K562 (cell line): ENCODE data around the gene SRF. TPM values are rescaled to one million over a fixed set of nuclear protein-coding genes. Genes with fewer than 3 reads are reported as not detected.

ENCODE experiments used
- ELK3 ChIP-seq: fragments of 450-650 bp; formaldehyde crosslinking; IDR thresholded peaks from 2 replicates; pipeline ENCODE4 v1.4.0; 2020; ENCODE audit warnings: mild to moderate bottlenecking
- GTF2F1 ChIP-seq: IDR thresholded peaks from 2 replicates; pipeline ENCODE4 v1.6.1; 2011; ENCODE audit warnings: low read depth, low read length, improper control_type of control experiment
- HBP1 ChIP-seq: fragments of 450-650 bp; formaldehyde crosslinking; IDR thresholded peaks from 2 replicates; pipeline ENCODE4 v1.4.0; 2022; ENCODE audit warnings: missing genetic modification characterization
- LCOR ChIP-seq: sonication (generic); formaldehyde crosslinking; IDR thresholded peaks from 2 replicates; pipeline ENCODE4 v1.8.0; 2022; ENCODE audit warnings: mild to moderate bottlenecking, missing genetic modification reagents
- NRF1 ChIP-seq, 2 experiments: fragments of 450-650 bp; IDR thresholded peaks in 1 of 2; conservative IDR thresholded peaks in 1 of 2; 2 replicates each; pipeline ENCODE4 v1.6.1; 2014; ENCODE audit warnings: mild to moderate bottlenecking in 2 of 2
- OTX1 ChIP-seq: fragments of 450-650 bp; formaldehyde crosslinking; IDR thresholded peaks from 2 replicates; pipeline ENCODE4 v1.4.0; 2022; ENCODE audit warnings: mild to moderate bottlenecking
- POLR2A ChIP-seq: fragments of 450-650 bp; conservative IDR thresholded peaks from 2 replicates; pipeline ENCODE4 v1.6.1; 2016
- RBM22 ChIP-seq: fragments of 200-400 bp; formaldehyde crosslinking; IDR thresholded peaks from 2 replicates; pipeline ENCODE4 v1.6.1; 2018; ENCODE audit warnings: low read length, low read depth; ENCODE audit not compliant: poor library complexity, severe bottlenecking
- RFX7 ChIP-seq: fragments of 250-450 bp; sonication (Bioruptor Pico); IDR thresholded peaks from 2 replicates; pipeline ENCODE4 v1.5.1; 2021; ENCODE audit warnings: mild to moderate bottlenecking
- SAP30 ChIP-seq: fragments of 200-600 bp; sonication (generic); IDR thresholded peaks from 2 replicates; pipeline ENCODE4 v1.6.1; 2012; ENCODE audit warnings: borderline replicate concordance, low read depth, mild to moderate bottlenecking, moderate library complexity, low read length, control low read depth, inconsistent platforms; ENCODE audit not compliant: insufficient read depth, poor library complexity, severe bottlenecking
- SMARCA4 ChIP-seq: fragments of 450-650 bp; IDR thresholded peaks from 2 replicates; pipeline ENCODE4 v1.6.1; 2016
- SMARCE1 ChIP-seq: fragments of 450-650 bp; IDR thresholded peaks from 2 replicates; pipeline ENCODE4 v1.7.1; 2016; ENCODE audit warnings: mild to moderate bottlenecking
- THRB ChIP-seq: fragments of 450-650 bp; formaldehyde crosslinking; conservative IDR thresholded peaks from 2 replicates; pipeline ENCODE4 v1.4.0; 2022; ENCODE audit warnings: mild to moderate bottlenecking, missing genetic modification characterization
- TOE1 ChIP-seq, 2 experiments: fragments of 450-650 bp in 1 of 2; sonication (generic) in 1 of 2; formaldehyde crosslinking in 1 of 2; IDR thresholded peaks; 2 replicates each; pipeline versions ENCODE4 v1.7.1 to v1.8.0; 2016 to 2022; ENCODE audit warnings: borderline replicate concordance in 2 of 2, mild to moderate bottlenecking in 2 of 2, antibody characterized with exemption in 1 of 2, inconsistent platforms in 1 of 2, low read depth in 1 of 2, missing genetic modification reagents in 1 of 2, moderate library complexity in 1 of 2
- YY1 ChIP-seq, 3 experiments: IDR thresholded peaks; 2 replicates each; pipeline ENCODE4 v1.6.1; 2011; ENCODE audit warnings: low read length in 2 of 3, mild to moderate bottlenecking in 2 of 3, moderate library complexity in 2 of 3, borderline replicate concordance in 1 of 3, control low read depth in 1 of 3, low read depth in 1 of 3; ENCODE audit not compliant: insufficient read depth in 3 of 3, insufficient replicate concordance in 2 of 3, control insufficient read depth in 1 of 3, insufficient read length in 1 of 3; ENCODE audit errors: extremely low read depth in 1 of 3
- ZBTB2 ChIP-seq: fragments of 450-650 bp; IDR thresholded peaks from 2 replicates; pipeline ENCODE4 v1.6.1; 2016; ENCODE audit warnings: antibody characterized with exemption
- ZNF431 ChIP-seq: sonication (generic); formaldehyde crosslinking; IDR thresholded peaks from 2 replicates; pipeline ENCODE4 v1.8.0; 2022; ENCODE audit warnings: mild to moderate bottlenecking, missing genetic modification reagents
- ZNF655 ChIP-seq: fragments of 250-450 bp; sonication (Bioruptor Pico); IDR thresholded peaks from 2 replicates; pipeline ENCODE4 v1.5.0; 2021
- polyA plus RNA-seq, 8 experiments: library from polyadenylated mRNA; depleted of rRNA in 4 of 8; stranded (reverse) in 5 of 8; unstranded in 3 of 8; fragments of >200 nt; fragmentation: Nextera tagmentation in 2 of 8; fragmentation: Illumina TruSeq in 1 of 8; extraction: Ambion mirVana in 2 of 8; extraction: Trizol in 1 of 8; gene quantifications; 2 replicates each; pipeline versions ENCODE4 v1.2.1 to v1.2.3, GENCODE V29; 2011 to 2014; ENCODE audit warnings: inconsistent platforms in 1 of 8, missing spikeins in 1 of 8
- total RNA-seq, 7 experiments: library from RNA; depleted of rRNA in 6 of 7; stranded (reverse); fragments of >200 nt in 6 of 7; fragmentation: Illumina TruSeq in 2 of 7; extraction: Trizol in 2 of 7; gene quantifications; 2 replicates each; pipeline versions ENCODE4 v1.2.1 to v1.2.3, GENCODE V29; 2011 to 2021; ENCODE audit warnings: low replicate concordance in 1 of 7

SRF gene
- total and polyA plus RNA-seq, 9 of the 15 experiments (the other 6 are each of a cell fraction or from before 2014, with no cell fraction given): 2.5 to 37.0 (median 24.6) TPM

- TF ChIP-seq ZNF655 (CRISPR knock-in tag): no peak
- peak; percentile 36; the same call in 1 of the 2 replicates for TF ChIP-seq LCOR (CRISPR knock-in tag)
- TF ChIP-seq HBP1 (CRISPR knock-in tag): 0 out of 2 replicates have a peak, but pooled peaks have one; percentile 49
- 0 out of 2 replicates have a peak, but pooled peaks have one; percentile 50 for TF ChIP-seq SMARCE1
- TF ChIP-seq GTF2F1: 0 out of 2 replicates have a peak, but pooled peaks have one; percentile 28
- TF ChIP-seq RBM22: peak; percentile 34
- TF ChIP-seq ZBTB2: 0 out of 2 replicates have a peak, but pooled peaks have one; percentile 21
- peak; percentile 23 to 48; a peak in 3 of 4 replicates for TF ChIP-seq NRF1 (conservative IDR thresholded peaks at IDR 0.05 in 1 of 2, IDR thresholded peaks at IDR 0.05 in 1 of 2)
- TF ChIP-seq OTX1: 0 out of 2 replicates have a peak, but pooled peaks have one; percentile 59
- TF ChIP-seq TOE1 (IDR thresholded peaks at IDR 0.05; ENCODE audit: borderline replicate concordance): 0 out of 2 replicates have a peak, but pooled peaks have one; percentile 42
- no peak for TF ChIP-seq TOE1 (CRISPR knock-in tag; IDR thresholded peaks at IDR 0.05; ENCODE audit: borderline replicate concordance, low read depth)
- peak; percentile 49 for TF ChIP-seq POLR2A
- TF ChIP-seq RFX7 (CRISPR knock-in tag): no peak
- no peak for TF ChIP-seq ELK3 (CRISPR knock-in tag)
- TF ChIP-seq YY1 (IDR thresholded peaks at IDR 0.05; ENCODE audit: borderline replicate concordance in 1 of 3, control insufficient read depth in 1 of 3, extremely low read depth in 1 of 3, insufficient read depth in 3 of 3, insufficient read length in 1 of 3, insufficient replicate concordance in 2 of 3, low read depth in 1 of 3, low read length in 2 of 3): peak in 1 of 3 experiments; percentile 49
- peak; percentile 44 for TF ChIP-seq SAP30
- TF ChIP-seq ZNF431 (CRISPR knock-in tag): 0 out of 2 replicates have a peak, but pooled peaks have one; percentile 22
- TF ChIP-seq THRB (CRISPR knock-in tag): 0 out of 2 replicates have a peak, but pooled peaks have one; percentile 80
- TF ChIP-seq SMARCA4: 0 out of 2 replicates have a peak, but pooled peaks have one; percentile 25
Observed at GRCh38 chr6:43172104-43173007, 1.3 kb downstream of the SRF start (continued).
